SK-MEL-5 (cell line): ENCODE results near the gene TMEM212. TPM values are rescaled to one million over a fixed set of nuclear protein-coding genes. Genes with fewer than 3 reads are reported as not detected.
A peak's percentile ranks its signal among the peaks of the same experiment; 100 is the strongest.
"Not testable (repeated sequence)": the region's sequence is repeated elsewhere in the genome, so short reads cannot be mapped to it uniquely, and the experiment has no call there.

Experiments
- DNase-seq: peaks from one replicate; pipeline ENCODE4 v3.0.0-alpha.2; 2016; ENCODE audit warnings: low read depth, low spot score
- in situ Hi-C: cut with HindIII; loops from 2 replicates; pipeline ENCODE4 v1.10.0; 2016; ENCODE audit warnings: low sequenced_read_pairs, high pct_unique_total_duplicates, low pct_unique_long_range_greater_than_20kb
- total RNA-seq: library from RNA; depleted of rRNA; stranded (reverse); fragments of >200 nt; shearing (Covaris generic); gene quantifications from 2 replicates; pipeline ENCODE4 v1.2.3, GENCODE V29; 2014; rRNA removed

Gene TMEM212
- total RNA-seq, 1 experiment from 2014 or later: not detected

DNA sequence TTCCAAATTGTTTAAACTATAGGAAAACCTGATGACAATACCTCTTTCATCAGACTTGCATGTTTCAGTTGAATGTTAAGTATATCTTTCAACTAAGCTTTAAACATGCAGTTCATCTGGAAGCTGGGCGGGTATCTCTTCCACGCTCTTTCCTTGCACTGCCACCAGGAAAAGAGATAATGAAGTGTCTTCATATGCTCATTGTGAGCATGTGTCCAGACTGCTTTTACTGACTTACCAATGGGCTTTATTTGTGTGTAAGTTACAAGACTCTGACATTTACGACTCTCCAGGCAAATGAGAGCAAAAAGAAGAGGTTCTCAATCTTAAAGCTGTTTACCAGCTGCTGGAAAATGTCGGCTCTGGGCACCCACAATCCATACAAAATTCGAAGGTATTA is 52.8 kb downstream of the TMEM212 start:
- peak; percentile 14 for DNase-seq
- in situ Hi-C loops: no loop called here

DNA sequence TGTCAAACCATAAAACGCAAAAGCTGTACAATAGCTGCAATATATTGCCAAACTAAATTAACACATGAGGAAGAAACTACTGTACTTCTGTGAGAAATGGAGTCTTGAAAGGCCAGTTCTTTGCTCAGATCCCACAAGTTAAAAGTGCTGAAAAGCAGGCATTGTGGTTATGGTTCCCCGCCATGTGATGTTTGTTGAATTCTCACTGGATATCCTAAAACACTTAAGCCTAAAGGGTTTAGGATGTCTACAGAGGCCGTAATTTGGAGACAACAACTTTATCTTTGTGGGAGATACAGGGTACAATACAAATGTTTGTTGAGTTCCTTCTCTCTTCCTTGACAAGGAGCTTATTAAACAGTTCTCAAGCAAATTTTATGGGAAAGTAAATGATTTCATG is 53.2 kb downstream of the TMEM212 start:
- DNase-seq: peak; percentile 33
- in situ Hi-C loops: no loop called here

DNA sequence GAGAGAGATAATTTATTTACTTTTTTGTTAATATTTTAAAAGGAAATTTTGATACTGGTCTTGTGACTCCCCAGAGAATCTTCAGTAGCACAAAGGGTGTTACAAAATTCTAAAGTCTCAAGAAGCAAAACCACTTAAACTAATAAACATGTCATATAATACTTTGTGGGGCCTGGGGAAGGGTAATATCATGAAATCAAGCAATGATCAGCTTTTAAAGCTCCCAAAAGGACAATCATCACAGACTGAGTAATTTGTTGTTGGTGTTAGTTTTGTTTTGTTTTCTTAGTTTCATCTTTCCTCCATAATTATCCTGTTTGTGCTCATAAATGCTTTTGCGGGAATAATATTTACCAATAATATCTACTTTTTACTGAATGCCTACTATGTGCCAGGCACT is 55.0 kb downstream of the TMEM212 start:
- in situ Hi-C loops: no loop called here
- DNase-seq: no peak

DNA sequence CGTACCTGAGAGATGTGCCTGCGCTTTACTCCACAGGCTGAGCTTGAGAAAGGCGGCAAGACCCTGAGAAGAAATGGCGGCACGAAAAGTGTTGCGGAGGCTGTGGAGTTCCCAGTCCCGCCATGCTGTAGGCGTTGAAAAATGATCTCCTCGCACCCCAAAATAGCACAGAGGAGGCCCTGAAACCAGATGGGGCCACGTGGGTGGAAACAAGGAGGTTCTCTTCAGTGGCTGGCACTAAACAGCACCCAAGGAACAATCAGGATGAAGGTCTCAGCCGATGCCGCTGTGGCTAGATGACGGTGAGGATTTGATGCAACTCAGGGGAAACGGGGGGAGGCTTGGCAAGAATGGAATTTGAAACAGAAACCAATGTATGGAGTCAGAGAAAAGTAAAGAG is 57.3 kb downstream of the TMEM212 start:
- no peak for DNase-seq
- in situ Hi-C loops: no loop called here

DNA sequence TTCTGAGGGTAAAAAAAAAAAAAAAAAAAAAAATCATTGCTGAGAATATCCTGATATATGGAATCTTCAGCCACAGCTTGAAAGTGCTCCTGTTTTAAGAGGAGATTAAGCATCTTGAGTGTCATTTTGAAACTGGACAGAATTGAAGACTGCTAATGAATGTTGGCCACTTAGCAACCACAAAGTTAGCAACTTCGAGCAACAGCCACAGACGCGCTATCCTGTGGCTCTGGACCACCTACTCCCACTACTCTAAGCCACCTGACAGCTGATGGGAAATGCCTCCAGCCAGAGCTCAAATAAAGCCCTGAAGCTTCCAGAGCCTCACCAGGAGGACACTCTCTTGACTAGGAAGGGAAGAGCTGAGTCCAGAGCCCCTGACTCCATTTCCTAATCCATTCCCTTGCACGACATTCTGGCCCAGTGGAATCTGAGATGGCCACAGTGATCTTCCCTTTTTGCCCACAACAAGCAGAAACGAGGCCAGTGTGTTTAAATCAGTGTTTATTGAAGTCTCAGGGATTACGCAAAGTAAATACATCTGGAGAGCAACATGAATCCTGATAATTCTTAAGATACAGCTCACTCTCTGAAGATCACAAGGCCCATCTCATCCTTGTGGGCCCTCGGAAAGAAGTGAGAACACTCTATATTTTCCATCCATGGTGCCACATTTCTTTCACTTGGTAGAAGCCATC is 58.6 kb downstream of the TMEM212 start:
- in situ Hi-C loops: no loop called here
- DNase-seq: no peak

DNA sequence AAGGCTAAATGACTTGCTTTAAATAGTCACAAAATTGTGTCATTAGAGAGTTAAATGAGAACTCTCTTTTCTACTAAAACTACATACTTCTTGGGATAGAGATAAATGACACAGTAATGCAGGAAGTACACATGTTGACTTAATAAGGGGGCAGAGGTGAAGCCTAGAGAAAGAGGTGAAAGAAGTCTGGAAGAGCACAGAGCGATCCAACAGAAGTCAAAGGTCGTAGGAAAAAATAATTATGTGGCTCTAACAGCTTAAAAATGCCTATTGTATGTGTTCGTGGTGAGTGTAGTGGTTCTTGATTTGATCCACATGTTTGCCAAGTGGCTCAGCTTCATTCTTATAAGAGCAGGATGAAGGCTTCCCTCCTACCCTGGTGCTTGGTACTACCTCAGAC is 61.7 kb downstream of the TMEM212 start:
- in situ Hi-C loops: no loop called here
- no peak for DNase-seq

DNA sequence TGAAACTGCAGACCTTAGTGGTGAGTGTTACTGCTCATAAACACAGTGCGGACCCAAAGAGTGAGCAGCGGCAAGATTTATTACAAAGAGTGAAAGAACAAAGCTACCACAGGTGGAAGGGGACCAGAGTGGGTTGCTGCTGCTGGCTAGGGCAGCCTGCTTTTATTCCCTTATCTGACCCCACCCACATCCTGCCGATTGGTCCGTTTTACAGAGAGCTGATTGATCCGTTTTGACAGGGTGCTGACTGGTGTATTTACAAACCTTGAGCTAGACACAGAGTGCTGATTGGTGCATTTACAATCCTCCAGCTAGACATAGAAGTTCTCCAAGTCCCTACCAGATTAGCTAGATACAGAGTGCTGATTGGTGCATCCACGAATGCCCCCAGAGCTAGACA is 63.4 kb downstream of the TMEM212 start:
- DNase-seq, in situ Hi-C loops: not testable (repeated sequence)

DNA sequence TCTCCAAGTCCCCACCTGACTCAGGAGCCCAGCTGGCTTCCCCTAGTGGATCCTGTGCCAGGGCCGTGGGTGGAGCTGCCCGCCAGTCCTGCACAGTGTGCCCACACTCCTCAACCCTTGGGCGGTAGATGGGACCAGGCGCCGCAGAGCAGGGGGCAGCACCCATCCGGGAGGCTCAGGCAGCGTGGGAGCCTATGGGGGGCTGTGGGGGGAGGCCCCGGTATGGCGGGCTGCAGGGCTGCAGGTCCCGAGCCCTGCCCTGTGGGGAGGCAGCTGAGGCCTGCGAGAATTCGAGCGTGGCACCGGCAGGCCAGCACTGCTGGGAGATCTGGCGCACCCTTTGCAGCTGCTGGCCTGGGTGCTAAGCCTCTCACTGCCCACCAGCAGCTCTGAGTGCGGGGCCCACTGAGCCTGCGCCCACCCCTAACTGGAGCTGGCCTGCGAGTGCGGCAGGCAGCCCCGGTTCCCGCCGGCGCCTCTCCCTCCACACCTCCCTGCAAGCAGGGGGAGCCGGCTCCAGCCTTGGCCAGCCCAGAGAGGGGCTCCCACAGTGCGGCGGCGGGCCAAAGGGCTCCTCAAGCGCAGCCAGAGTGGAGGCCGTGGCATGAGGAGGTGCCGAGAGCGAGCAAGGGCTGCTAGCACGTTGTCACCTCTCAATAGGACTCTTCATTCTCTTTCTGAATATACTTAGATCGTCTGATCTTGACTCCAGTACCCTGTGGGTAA is 64.0 kb downstream of the TMEM212 start:
- in situ Hi-C loops: no loop called here
- DNase-seq: no peak

DNA sequence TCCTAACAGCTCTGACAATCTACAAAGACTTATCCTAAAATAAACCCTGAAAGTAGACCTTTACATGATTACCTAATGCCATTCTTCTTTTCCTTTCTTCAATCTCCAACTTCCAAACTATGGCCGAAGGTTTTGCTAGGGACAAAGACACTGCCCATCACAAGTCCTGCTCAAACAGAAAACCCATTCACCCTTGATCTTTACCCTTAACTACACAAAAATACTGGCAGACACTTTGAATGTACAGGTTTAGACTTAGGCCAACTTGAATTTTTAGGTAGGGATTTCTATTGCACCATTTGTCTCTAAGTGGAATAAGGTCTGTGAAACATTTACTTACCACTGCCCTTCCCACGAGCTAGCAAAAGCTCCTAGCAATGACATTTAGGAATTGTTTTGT is 64.6 kb downstream of the TMEM212 start:
- in situ Hi-C loops: no loop called here
- DNase-seq: no peak

DNA sequence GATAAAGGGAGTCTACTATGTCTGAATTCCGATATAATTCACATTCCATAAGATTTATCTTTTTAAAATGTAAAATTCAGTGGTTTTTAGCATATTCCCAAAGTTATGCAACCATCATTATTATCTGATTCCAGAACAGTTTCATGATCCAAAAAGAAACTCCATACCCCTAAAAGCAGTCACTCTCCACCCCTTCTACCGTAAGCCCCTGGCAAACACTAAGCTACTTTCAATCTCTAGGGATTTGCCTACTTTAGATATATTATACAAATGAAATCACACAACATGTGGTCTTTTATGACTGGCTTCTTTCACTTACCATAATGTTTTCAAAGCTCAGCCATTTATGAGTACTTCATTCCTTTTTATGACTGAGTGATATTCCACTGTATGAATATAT is 65.6 kb downstream of the TMEM212 start:
- in situ Hi-C loops: no loop called here
- no peak for DNase-seq

Other genes with a start within 250 kb of the TMEM212 start
- gene PLD1, start 32.9 kb upstream of the TMEM212 start, total RNA-seq: 87.7 and 92.2 TPM in 2 replicates
- 34.4 TPM in 2 replicates for gene FNDC3B, start 196.2 kb downstream of the TMEM212 start, total RNA-seq